ENCODE measurements around the gene PYCARD. TPM values are rescaled to one million over a fixed set of nuclear protein-coding genes. Genes with fewer than 3 reads are reported as not detected.

Gene PYCARD
- total RNA-seq, 1 experiment from 2014 or later: 72.9 TPM

DNA sequence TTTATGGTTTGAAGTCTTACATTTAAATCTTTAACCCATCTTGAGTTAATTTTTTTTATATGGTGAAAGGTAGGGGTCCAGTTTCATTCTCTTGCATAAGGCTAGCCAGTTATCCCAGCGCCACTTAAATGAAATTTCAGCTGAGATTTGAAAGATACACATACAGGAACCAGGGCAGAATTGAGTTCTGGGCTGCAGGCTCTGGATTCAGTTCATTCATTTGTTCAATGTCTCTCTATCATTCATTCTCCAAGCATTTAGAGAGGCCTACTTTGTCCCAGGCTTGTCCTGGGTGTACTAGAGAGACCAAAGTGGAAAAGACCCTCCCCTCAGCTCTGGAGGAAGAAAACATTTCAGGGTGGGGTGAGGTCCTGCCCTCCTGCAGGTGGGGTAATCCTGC is 10.8 kb upstream of the PYCARD start:
- no peaks in the 10 kb centered on the region for H4K20me1 ChIP-seq (ENCODE audit: insufficient read depth)
- no peaks in the 10 kb centered on the region for H3F3A ChIP-seq (ENCODE audit: insufficient read depth, low read depth)
- no peak overlapping the region for H3K27ac ChIP-seq
- peaks cover 10% of the 10 kb centered on the region for H3K4me1 ChIP-seq (replicated peaks; ENCODE audit: insufficient read depth)
- TF ChIP-seq EZH2 (IDR thresholded peaks at IDR 0.05; ENCODE audit: low read depth): no peak
- TF ChIP-seq, protein P1, sequence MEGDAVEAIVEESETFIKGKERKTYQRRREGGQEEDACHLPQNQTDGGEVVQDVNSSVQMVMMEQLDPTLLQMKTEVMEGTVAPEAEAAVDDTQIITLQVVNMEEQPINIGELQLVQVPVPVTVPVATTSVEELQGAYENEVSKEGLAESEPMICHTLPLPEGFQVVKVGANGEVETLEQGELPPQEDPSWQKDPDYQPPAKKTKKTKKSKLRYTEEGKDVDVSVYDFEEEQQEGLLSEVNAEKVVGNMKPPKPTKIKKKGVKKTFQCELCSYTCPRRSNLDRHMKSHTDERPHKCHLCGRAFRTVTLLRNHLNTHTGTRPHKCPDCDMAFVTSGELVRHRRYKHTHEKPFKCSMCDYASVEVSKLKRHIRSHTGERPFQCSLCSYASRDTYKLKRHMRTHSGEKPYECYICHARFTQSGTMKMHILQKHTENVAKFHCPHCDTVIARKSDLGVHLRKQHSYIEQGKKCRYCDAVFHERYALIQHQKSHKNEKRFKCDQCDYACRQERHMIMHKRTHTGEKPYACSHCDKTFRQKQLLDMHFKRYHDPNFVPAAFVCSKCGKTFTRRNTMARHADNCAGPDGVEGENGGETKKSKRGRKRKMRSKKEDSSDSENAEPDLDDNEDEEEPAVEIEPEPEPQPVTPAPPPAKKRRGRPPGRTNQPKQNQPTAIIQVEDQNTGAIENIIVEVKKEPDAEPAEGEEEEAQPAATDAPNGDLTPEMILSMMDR (conservative IDR thresholded peaks at IDR 0.05): no peak
- ChIA-PET CTCF (interaction anchor here (0.6 kb wide), 1 partner anchor 369 kb away, joined by 3 read pairs; no protein-coding TSS in a partner anchor), POLR2A (ENCODE audit: unreplicated experiment) (no interaction called here)
- H3K4me2 ChIP-seq: no peak overlapping the region
- intact Hi-C loops (cut with micrococcal nuclease; ENCODE audit: unreplicated experiment): no loop called here
- H3K36me3 ChIP-seq (ENCODE audit: low read depth): no peaks in the 10 kb centered on the region
- BruUV-seq (replicated peaks): no TSS peak
- H3K9me3 ChIP-seq (ENCODE audit: insufficient read depth, low read depth): no peaks in the 10 kb centered on the region
- no peak overlapping the region for H2AFZ ChIP-seq
- H3K27me3 ChIP-seq (ENCODE audit: insufficient read depth, low read depth): peaks cover 20% of the 10 kb centered on the region
- H3K4me3 ChIP-seq: no peak overlapping the region
- H3K79me2 ChIP-seq (ENCODE audit: low read depth): no peaks in the 10 kb centered on the region
- no peak for DNase-seq
- H3K9me2 ChIP-seq (ENCODE audit: insufficient read depth): no peaks in the 10 kb centered on the region

DNA sequence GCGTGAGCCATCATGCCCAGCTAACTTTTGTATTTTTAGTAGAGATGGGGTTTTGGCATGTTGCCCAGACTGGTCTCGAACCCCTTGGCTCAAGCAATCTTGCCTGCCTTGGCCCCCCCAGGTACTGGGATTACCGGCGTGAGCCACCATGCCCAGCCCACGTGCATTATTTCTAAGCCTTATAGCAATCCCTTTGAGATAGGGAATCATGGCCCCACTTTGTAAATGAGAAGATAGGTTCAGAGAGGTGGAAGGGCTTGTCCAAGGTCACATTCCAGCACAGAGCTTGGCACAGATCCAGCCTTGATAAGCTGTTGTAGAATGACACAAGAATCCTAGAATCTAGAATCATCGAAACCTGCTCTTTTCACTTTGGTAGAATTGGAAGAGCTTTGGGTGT is 4.2 kb upstream of the PYCARD start:
- no peaks in the 10 kb centered on the region for H3K9me2 ChIP-seq (ENCODE audit: insufficient read depth)
- H3K9me3 ChIP-seq (ENCODE audit: insufficient read depth, low read depth): no peaks in the 10 kb centered on the region
- H3K4me1 ChIP-seq (replicated peaks; ENCODE audit: insufficient read depth): peaks cover 16% of the 10 kb centered on the region
- H4K20me1 ChIP-seq (ENCODE audit: insufficient read depth): no peaks in the 10 kb centered on the region
- POLR2A ChIA-PET (ENCODE audit: unreplicated experiment): interaction anchor here (0.6 kb wide), 3 partner anchors 9 to 235 kb away, joined by 3 to 6 read pairs (median 4); no protein-coding TSS in a partner anchor
- no peaks in the 10 kb centered on the region for H3K36me3 ChIP-seq (ENCODE audit: low read depth)
- peaks cover 14% of the 10 kb centered on the region; the same call in 1 of the 2 replicates for H3F3A ChIP-seq (ENCODE audit: insufficient read depth, low read depth)
- no peak for TF ChIP-seq EZH2 (IDR thresholded peaks at IDR 0.05; ENCODE audit: low read depth)
- TF ChIP-seq, protein P1 (conservative IDR thresholded peaks at IDR 0.05): no peak
- H3K4me3 ChIP-seq: no peak overlapping the region
- H3K79me2 ChIP-seq (ENCODE audit: low read depth): no peaks in the 10 kb centered on the region
- DNase-seq: no peak
- no peak overlapping the region for H2AFZ ChIP-seq
- H3K27ac ChIP-seq: no peak overlapping the region
- H3K27me3 ChIP-seq (ENCODE audit: insufficient read depth, low read depth): no peaks in the 10 kb centered on the region
- BruUV-seq (replicated peaks): no TSS peak
- no peak overlapping the region for H3K4me2 ChIP-seq
- intact Hi-C loops (cut with micrococcal nuclease; ENCODE audit: unreplicated experiment): no loop called here
- CTCF ChIA-PET: interaction anchor here (0.6 kb wide), 1 partner anchor 10 kb away, joined by 5 read pairs; the partner anchor contains the start of gene PYDC1

DNA sequence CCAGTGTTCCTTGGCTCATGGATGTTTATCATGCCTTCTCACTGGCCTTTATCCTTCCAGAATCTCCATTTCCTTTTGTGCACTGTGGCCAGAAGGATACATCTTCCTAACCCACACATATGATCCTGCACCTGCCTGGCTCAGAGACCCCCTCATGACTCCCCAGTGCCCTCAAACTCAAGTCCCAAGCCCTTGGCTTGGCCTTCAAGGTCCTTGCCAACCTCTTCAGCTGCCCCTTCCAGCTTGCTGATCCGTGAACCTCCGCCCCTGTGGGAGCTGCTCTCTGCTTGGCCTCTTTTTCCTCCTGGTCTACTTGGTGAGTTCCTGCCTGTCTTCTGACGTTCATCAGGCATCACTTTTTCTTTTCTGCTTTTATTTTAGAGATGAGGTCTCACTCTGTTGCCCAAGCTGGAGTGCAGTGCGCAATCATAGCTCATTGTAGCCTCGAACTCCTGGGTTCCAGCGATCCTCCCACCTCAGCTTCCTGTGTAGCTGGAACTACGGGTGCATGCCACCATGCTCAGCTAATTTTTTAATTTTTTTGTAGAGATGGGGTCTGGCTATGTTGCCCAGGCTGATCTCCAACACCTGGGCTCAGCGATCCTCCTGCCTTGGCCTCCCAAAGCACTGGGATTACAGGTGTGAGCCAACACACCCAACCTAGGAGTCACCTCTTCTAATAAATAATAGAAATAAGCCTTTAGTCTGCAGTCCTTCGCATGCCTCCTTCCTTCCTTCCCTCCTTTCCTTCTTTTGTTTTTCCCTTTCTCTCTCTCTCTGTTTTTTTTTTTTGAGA is 2.5 kb upstream of the PYCARD start:
- Histone ChIP-seq H3K4me3 (no peak overlapping the region), H4K20me1 (ENCODE audit: insufficient read depth) (no peaks in the 10 kb centered on the region), H3K4me1 (replicated peaks; ENCODE audit: insufficient read depth) (peaks cover 20% of the 10 kb centered on the region), H3K4me2 (no peak overlapping the region), H3K27me3 (ENCODE audit: insufficient read depth, low read depth) (no peaks in the 10 kb centered on the region), H3K9me2 (ENCODE audit: insufficient read depth) (no peaks in the 10 kb centered on the region), H2AFZ (no peak overlapping the region), H3F3A (ENCODE audit: insufficient read depth, low read depth) (peaks cover 28% of the 10 kb centered on the region; the same call in 1 of the 2 replicates), H3K9me3 (ENCODE audit: insufficient read depth, low read depth) (no peaks in the 10 kb centered on the region), H3K27ac (no peak overlapping the region), H3K79me2 (ENCODE audit: low read depth) (no peaks in the 10 kb centered on the region), H3K36me3 (ENCODE audit: low read depth) (no peaks in the 10 kb centered on the region)
- CTCF ChIA-PET: no interaction called here
- BruUV-seq (replicated peaks): no TSS peak
- DNase-seq: no peak
- intact Hi-C loops (cut with micrococcal nuclease; ENCODE audit: unreplicated experiment): loop anchor here (5.0 kb wide), 2 partner anchors 182 to 237 kb away; partner anchors contain the start of gene ZNF843
- TF ChIP-seq, protein P1 (conservative IDR thresholded peaks at IDR 0.05): no peak
- no peak for TF ChIP-seq EZH2 (IDR thresholded peaks at IDR 0.05; ENCODE audit: low read depth)
- POLR2A ChIA-PET (ENCODE audit: unreplicated experiment): no interaction called here
